Lower leg skin (tissue), 3 donors: ENCODE measurements around the gene EXOC8.

ENCODE experiments used
- POLR2A ChIP-seq, 2 donors: fragments of 450-650 bp; IDR thresholded peaks; one replicate each; pipeline ENCODE4 v1.6.1; 2016 to 2017; ENCODE audit warnings: antibody characterized with exemption in 2 of 2, mild to moderate bottlenecking in 1 of 2, moderate library complexity in 1 of 2
- TF ChIP-seq, protein P1 (sequence below), 3 donors: fragments of 450-650 bp; IDR thresholded peaks; one replicate each; pipeline ENCODE4 v1.5.1; 2016; ENCODE audit warnings: antibody characterized with exemption in 3 of 3, mild to moderate bottlenecking in 3 of 3, moderate library complexity in 2 of 3

DNA sequence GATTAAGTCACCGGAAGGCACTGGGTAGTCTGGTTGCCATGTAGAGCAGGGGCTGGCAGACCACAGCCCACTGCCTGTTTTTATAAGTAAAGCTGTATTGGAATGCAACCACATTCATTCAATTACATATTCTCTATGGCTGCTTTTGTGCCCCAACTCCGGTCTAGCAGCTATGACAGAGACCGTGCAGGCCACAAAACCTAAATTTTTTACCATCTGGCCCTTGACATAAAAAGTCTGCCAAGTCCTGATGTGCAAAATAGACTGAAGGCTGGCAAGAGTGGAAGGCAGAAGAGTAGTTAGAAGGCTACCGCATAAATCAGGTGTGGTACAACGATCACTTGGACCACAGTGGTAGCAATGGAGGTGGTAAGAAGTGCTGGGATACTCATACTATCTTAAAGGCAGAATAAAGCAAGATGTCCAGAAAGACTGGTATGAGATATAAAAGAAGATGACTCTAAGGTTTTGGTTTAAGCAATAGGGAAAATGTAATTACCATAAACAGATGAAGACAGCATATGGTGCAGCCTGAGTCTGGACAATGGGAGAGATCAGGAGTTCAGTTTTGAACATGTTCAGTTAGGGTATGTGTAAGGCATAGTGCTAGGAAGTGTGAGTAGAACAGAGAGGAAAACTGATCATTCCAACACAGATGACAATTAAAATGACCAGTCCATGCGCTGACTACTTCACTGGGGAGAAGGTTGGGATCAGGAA lies 47.2 kb upstream of the EXOC8 start:
- TF ChIP-seq, protein P1, sequence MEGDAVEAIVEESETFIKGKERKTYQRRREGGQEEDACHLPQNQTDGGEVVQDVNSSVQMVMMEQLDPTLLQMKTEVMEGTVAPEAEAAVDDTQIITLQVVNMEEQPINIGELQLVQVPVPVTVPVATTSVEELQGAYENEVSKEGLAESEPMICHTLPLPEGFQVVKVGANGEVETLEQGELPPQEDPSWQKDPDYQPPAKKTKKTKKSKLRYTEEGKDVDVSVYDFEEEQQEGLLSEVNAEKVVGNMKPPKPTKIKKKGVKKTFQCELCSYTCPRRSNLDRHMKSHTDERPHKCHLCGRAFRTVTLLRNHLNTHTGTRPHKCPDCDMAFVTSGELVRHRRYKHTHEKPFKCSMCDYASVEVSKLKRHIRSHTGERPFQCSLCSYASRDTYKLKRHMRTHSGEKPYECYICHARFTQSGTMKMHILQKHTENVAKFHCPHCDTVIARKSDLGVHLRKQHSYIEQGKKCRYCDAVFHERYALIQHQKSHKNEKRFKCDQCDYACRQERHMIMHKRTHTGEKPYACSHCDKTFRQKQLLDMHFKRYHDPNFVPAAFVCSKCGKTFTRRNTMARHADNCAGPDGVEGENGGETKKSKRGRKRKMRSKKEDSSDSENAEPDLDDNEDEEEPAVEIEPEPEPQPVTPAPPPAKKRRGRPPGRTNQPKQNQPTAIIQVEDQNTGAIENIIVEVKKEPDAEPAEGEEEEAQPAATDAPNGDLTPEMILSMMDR (IDR thresholded peaks at IDR 0.05), result no peak
- no peak for TF ChIP-seq POLR2A (IDR thresholded peaks at IDR 0.05)
